HG03571 (cell line): Measurements from ENCODE around the gene LYPD6B.

Source experiments
- ATAC-seq: cut with Tn5 transposase; IDR thresholded peaks from one replicate; pipeline ENCODE4 v1.9.1; 2021; ENCODE audit not compliant: unreplicated experiment

The LYPD6B gene, protein sequence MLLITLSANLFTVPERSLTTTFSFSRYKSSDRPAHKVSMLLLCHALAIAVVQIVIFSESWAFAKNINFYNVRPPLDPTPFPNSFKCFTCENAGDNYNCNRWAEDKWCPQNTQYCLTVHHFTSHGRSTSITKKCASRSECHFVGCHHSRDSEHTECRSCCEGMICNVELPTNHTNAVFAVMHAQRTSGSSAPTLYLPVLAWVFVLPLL

DNA sequence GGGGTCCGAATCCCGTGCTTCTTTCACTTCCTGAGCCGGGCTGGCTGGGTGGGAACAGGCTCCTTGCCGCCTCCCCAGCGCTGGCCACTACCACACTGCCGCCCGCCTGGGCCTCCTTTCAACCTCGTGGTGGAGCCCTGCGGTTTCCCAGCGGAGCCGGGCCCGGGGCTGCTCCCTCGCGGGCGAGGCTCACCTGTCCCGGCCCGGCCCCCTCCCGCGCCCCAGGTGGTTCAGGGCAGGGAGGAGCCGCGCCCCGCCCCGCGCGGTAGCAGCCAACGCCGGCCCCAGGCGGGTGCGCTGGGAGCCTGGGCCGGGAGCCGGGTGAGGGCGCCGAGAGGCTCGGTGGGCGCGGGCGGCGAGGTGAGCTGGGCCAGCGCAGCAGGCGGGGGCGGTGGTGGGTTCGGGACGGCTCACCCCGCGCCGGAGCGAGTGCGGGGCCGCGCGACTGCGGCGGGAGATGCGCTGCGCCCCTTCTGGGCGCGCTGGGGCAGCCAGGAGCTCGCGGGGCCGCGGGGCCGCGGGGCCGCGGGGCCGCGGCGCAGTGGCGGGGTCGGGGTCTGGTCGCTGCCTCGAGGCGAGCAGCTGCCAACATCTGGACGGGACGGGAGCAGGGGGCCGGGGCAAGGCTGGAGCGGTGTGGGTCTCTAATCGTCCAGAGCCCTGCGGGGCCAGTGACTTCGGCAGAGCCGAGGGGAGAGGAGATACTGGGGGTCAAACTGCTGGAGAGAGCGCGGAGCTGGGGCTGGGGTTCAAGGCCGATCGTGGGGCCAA is at the start of gene LYPD6B:
LYPD6B (plus strand) TSS at position 258 of the 771 bp plus-strand sequence. CDS start 92,250 bp downstream, outside the sequence.
- peak; percentile 57 for ATAC-seq

DNA sequence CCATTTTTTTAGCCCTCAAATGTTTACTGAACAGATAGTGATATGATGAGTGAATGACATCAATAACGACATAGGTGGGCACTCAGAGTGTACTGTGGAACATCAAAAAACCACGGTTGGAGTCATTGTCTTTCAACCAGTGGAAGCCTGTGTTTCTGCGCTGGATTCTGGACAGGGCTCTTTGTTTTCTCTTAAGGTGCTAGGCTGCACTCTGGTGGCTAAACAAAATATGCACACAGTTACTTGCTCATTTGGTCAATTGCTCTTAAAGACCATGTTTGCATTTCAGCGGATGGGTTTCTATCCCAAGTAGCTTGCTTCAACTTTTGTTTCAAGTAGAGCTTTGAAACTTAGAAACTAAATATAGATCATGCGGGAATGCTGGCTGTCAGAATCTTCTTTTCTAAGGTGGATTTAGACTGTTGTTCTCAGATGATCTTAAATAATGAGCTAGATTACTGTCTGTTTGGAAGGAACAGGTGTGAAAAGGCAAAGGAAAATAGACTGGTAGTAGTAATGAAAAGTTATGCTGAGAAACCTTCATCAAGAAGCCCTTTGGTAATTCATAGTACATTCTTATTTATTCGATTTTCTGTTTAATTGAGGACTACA is 48.5 kb upstream of the LYPD6B start:
- peak; percentile 81 for ATAC-seq

DNA sequence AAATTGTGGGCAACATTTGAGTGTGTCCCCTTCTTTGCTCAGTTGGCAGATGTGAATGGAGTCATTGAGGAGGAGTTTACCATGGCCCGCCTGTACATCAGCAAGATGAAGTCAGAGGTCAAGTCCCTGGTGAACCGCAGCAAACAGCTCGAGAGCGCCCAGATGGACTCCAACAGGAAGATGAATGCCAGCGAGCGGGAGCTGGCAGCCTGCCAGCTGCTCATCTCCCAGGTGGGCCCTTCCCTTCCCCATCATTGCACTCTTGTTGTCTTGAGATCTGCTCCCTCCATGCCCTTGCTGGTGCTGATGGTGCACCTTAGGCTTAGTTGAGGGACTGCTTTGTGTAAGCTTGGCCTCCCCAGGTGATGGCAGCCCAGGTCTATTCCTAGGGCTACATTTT is 47.5 kb upstream of the LYPD6B start:
- ATAC-seq: no peak

DNA sequence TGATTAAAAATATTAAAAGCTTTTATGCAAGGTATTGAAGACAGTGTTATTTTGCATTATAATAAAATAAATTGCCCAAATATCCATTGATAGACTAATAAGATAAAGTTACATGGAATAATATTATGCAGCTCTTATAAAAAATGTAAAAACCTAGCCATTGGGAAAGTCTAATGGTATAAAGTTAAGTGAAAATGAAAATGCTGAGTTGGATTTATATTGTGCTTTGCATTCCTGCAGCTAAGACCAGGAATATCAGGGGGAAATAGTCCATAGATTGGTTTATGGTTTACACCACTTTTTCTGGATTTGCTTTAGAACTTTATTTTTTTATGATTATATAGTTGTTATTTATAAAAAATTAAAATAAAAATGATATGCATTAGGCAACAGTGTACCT is 46.1 kb upstream of the LYPD6B start:
- no peak for ATAC-seq

DNA sequence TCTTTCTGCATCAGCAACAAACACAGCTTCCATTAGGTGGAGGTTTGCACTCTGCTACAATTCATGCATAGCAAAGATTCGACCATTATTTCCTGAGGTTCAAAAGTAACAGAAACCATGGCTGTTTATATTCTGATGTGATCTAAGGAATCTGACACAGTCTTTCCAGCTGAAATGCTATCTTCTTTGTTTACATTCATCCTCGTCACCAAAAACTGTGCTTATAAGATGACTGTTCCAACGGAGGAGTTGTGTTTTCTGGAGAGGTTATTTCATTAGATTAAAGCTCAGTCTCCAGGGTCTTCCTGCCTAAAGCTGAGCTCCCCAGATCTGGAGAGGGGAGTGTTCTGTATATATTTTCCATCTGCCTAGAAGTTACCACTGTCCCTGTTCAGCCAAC is 45.1 kb upstream of the LYPD6B start:
- no peak for ATAC-seq

DNA sequence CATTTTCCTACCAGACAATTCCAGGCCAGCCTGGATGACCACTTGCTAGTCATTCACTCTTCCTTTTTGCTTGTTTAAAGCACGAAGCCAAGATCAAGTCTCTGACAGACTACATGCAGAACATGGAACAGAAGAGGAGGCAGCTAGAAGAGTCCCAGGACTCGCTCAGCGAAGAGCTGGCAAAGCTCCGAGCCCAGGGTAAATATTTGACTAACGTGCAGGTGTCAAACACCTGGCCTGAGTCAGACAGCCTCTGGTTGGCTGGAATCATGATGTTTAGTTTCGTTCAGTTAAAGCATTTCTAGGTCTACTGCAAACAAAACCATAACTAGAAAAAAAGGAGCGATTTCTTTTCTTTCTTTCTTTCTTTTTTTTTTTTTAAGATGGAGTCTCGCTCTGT is 44.2 kb upstream of the LYPD6B start:
- no peak for ATAC-seq

DNA sequence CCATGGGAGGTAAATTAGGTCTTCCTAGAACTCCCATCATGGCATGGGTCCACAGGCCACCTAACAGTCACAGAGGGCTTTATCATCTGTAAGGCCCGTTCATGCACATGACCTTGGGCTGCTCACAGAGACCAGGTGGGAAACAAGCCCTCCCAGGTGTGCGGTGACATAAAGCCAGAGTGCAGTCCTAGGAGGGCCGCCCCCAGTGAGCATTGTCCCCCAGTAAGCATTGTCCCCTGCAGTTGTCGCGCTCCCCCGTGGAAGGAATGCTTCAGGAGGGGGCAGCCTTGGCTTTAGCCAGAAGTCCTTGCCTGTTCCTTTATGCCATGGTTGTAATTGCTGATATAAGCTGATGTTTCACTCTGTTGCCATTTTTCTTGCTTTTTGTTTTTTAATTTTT is 41.7 kb upstream of the LYPD6B start:
- no peak for ATAC-seq

DNA sequence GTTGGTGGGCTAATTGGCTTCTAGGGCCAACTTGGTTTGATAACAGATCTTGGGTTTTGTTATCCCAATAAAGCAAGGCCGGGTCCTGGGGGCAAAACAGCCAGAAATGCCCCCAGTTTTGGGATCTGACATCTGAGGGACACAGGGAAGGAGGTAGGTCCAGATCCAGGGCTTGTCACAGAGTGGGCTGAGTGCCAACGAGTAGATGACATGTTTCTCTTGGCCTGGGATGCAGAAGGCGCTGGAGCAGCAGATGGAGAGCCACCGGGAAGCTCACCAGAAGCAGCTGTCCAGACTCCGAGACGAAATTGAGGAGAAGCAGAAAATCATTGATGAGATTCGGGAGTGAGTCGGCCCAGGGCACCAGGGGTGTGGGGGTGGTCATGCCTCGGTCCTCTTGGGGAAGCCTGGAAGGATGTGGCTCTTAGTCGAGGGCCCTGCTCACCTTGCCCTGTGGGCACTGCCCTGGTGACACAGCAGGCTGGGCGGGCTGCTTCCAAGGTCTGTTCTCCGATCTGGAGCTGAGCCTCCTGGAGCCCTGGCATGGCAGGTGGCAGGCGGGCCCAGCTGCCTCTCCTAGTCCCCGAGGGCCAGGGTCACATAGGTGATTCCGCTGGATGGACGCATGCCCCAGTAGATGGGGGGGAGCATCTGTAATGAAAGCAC is 40.2 kb upstream of the LYPD6B start:
- ATAC-seq: no peak

DNA sequence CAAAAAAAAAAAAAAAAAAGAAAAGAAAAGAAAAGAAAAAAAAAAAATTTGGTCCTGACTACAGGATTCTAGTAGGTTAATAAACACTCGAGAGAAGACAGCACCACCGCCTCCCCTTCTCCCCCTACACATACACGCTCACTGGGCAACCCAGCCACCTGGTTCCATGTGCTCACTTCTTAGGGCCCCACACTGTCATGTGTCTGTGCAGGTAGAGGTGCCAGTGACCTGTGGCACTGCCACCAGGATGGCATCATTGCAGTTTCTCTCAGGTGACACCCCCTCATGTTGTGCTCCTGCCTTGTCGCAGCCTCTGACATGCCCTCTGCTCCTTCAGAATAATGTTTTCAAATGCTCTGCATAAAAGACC is 39.7 kb upstream of the LYPD6B start:
- no peak for ATAC-seq

DNA sequence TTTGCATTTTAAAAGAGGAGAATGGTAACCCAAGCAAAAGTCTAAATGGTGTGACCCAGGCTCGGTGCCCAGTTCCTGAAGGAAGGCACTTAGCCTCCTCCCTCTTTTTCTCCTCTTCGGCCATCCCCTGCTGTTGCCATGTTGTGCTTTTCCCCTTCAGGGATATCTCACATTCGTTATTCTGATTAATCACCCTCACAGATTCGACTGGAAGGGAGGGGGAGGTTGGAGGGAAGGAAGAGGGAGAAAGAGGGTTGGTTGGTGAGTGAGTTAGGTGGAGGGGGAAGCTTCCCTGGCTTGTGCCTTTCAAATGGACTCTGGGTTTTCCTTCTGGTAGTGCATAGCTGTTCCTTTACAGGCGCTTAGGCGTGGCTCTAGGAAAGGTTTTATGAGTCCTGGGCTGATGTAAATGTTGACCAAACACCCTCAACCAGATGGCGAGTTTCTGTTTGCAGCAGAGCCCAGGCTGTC is 39.0 kb upstream of the LYPD6B start:
- no peak for ATAC-seq

DNA sequence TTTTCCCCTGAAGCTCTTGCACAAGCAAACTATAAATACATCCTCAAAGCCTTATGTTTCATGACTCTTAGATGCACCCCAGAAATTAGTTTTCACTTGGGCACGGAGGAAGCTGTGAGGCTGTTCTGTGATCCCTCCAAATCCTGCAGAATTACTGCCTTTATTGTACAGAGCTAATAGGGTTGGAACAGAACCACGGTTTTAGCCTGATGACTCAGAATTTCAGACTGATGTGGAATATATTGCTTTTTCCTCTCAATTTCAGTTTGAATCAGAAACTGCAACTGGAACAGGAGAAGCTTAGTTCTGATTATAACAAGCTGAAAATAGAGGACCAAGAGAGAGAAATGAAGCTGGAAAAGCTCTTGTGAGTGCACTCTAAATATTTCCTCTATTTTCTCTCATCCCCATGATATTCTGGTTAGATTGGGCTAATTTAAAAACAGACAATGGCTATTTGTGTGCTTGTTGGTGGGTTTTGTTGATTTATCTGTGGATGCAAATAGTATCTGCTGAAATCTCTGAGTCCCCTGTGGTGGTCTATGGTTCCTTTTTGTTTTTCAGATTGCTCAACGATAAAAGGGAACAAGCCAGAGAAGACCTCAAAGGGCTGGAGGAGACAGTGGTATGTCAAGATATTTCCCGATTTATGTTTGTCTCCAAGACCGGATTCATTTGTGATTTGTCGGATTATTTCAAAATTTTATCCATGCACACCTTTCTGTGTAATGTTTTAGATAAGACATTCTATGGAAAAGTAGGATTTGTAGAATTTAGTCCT is 38.2 kb upstream of the LYPD6B start:
- ATAC-seq: no peak

DNA sequence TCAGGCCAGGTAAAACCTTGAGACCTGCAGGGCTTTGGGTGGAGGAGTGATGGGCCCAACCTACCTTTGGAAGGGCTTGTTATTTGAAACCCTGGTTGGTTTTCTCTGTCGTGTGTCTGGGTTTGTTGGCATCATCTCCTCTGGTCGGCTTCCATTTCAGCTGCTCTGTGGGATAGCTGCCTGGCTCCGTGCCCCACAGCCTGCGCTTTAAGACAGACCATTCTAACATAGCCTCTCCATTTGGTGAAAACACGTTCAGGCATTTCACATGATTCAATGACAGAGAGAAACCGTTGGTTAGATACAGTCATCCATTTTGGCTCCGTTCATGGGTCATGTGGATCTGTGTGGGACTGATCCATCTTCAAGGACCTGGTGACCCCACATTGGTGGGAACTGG is 37.0 kb upstream of the LYPD6B start:
- ATAC-seq: no peak

DNA sequence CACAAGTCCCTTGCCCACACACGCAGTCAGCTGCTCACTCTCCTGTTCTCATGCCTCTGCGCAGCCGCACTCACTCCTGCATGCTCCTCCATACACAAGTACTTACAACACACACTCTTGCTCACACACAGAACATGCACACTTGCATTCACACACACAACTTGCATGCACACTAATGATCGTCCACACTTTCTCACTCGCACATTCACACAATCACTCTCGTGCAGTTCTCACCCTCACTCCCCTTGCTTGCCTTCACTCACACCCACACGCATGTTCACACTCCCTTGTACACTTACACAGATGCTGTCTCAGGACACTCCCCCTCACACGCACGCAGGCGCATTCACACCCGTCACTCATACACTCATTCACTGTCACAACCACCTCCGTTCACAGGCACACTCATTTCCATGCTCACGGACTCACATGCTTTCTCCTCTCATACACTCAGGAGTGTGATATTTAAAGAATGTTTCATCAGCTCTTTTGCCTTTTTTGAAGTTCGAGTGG is 36.1 kb upstream of the LYPD6B start:
- ATAC-seq: no peak

DNA sequence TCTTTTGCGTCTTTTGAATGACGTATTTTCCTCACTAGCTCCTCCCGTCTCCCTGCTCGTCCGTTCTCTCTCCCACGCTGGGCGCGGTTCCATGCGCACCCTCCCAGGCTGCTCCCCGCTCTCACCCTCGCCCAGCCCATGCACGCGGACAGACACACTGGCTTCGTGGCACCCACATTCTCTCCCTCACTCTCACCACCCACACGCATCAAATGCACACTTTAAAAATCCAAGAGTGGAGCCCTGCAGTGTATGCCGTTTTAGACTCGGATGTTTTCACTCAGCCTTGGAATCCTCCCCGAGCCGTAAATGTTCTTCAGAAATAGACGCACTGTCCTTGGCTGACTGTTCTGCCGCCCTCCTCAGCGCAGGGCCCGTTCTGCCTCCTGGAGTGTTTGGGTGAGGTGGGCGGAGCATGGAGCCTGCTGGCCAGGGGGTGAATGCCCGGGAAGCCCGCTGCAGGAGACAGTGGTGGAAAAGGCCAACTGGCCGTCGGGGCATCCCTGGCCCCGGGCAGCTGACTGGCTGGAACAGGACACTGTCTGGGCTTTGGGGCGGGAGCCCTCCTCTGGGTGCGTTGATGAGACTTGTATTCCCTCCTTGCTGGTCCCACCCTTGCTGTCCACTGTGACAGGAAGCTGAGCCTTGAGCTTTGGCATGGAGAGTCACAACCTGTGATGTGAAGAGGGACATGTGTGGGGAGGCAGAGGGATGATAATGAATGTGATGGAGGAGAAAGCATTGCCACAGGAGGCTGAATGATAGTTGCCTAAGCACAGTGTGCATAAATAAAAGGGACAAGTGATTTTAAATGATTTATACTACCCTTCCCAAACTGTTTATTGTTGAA is 35.4 kb upstream of the LYPD6B start:
- no peak for ATAC-seq

DNA sequence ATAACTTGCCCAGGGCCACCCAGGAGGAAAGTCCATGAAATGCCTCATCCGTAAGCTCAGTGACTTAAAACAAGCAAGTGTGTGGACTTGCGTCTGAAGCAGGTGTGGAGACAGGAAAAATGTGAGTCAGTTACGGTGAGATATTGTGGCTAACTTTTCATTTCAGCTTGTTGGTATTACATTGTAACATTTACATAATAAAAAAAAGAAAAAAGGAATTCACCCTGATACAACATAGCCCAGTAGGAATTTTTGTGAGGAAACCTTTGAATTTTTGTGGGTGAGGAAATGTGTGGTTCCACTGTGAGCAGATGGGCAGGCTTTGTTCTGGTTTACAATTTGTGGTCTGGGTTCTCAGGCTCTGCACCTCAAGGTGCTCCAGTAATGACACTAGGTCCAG is 33.7 kb upstream of the LYPD6B start:
- no peak for ATAC-seq

DNA sequence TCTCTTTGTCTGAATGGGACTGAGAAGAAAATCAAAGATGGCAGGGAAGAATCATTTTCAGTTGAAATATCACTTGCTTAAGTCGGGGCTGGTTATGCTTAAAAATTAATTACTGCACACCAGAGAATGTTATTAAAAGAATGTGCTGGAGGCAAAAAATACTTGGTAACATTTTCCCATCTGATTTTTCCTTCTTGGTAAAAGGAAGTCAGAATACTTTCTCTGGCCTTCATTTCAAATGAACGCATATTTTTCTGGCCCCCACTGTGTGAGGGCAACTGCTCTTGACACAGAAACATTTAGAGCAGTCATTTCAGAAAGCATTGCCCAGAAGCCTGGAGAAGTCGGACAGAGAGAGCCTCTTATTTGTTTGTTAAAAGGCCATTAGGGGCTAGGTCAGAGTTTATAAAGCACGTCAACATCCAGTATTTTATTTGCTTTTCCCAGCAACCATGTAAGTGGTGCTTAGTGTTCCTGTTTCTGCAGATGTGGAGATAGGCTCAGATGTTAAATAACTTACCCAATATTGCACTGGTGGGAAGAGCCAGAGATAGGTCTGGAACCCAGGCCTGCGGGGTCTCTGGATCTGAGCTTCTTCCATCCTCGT is 32.9 kb upstream of the LYPD6B start:
- ATAC-seq: no peak

DNA sequence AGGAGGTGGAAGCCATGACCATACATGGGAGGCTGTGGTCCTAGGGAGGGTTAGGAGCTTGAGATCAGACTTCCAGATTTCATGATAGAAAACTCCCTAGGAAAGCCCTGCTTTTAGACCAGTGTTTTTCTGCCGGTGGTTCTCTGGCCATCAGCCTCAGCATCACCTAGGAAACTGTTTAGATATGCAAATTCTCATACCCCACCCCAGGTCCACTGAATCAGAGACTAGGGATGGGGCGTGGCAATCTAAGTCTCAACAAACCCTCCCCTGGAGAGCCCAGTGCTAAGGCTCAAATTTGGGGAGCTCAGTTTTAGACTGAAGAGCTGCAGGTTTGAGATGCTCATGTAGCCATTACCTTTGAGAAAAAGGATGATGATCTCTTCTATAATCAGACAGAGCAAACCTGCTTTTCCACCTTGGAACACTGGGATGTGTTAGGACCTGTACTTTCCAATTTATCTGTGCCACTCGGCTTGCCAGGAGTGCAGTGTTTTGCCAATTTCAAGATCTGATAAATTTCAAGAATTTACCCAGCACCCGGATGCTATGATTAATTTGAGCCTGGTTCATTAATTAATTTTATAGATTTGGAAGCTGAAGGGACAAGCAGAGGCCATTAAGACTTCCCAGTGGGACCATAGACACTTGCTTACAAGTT is 31.5 kb upstream of the LYPD6B start:
- no peak for ATAC-seq

DNA sequence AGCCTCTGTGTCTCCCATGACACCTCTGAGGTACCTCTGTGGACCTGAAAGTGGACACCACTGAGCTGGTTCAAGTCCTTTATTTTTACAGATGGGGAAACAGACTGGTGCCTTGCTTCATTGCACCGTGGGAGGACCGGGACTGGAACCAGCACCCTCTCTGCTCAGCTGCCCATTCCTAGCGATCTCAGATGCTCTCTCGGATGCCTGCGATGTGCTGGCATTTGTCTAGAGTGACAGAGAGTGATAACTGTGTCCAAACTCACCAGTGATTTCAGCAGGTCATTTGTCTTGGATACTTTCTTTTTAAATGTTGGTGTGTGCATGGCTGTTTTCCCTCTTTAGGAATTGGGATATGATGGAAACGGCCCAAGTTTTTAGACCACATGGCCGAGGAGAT is 30.1 kb upstream of the LYPD6B start:
- ATAC-seq: no peak
